Endodermal cell (in vitro differentiated cells): ENCODE data around the gene RAB37. TPM values are rescaled to one million over a fixed set of nuclear protein-coding genes. Genes with fewer than 3 reads are reported as not detected.

ENCODE experiments used
- DNase-seq: peaks from one replicate; pipeline ENCODE4 v3.0.0-alpha.2; 2017
- H3K27ac ChIP-seq: 2 replicates; pipeline ENCODE4 v1.5.1; 2013; ENCODE audit warnings: mild to moderate bottlenecking, low read depth, low read length, moderate library complexity
- H3K27me3 ChIP-seq: 2 replicates; pipeline ENCODE4 v1.6.1; 2013; ENCODE audit warnings: mild to moderate bottlenecking, low read length, moderate library complexity; ENCODE audit not compliant: insufficient read depth, control insufficient read depth, poor library complexity, severe bottlenecking
- H3K36me3 ChIP-seq: 2 replicates; pipeline ENCODE4 v1.7.0; 2013; ENCODE audit warnings: mild to moderate bottlenecking, low read length, moderate library complexity; ENCODE audit not compliant: control insufficient read depth, insufficient read depth
- H3K4me1 ChIP-seq: one replicate; pipeline ENCODE4 v1.7.0; 2013; ENCODE audit warnings: low read length; ENCODE audit not compliant: control insufficient read depth, insufficient read depth
- H3K4me3 ChIP-seq: 2 replicates; pipeline ENCODE4 v1.5.1; 2013; ENCODE audit warnings: mild to moderate bottlenecking, low read length, moderate library complexity
- H3K9ac ChIP-seq: 2 replicates; pipeline ENCODE4 v1.6.1; 2013; ENCODE audit warnings: mild to moderate bottlenecking, low read length, moderate library complexity; ENCODE audit not compliant: poor library complexity, severe bottlenecking; ENCODE audit errors: extremely low read depth
- H3K9me3 ChIP-seq: 2 replicates; pipeline ENCODE4 v1.6.1; 2013; ENCODE audit warnings: mild to moderate bottlenecking, low read length, moderate library complexity; ENCODE audit not compliant: control insufficient read depth
- H3K27ac Mint-ChIP-seq: 2 replicates; pipeline ENCODE4 v1.8.0; 2020; ENCODE audit warnings: mixed read lengths
- H3K27me3 Mint-ChIP-seq: 2 replicates; pipeline ENCODE4 v1.8.0; 2021; ENCODE audit warnings: mild to moderate bottlenecking, mixed read lengths; ENCODE audit not compliant: insufficient read depth
- H3K36me3 Mint-ChIP-seq: 2 replicates; pipeline ENCODE4 v1.8.0; 2020; ENCODE audit warnings: low read depth, mixed read lengths
- H3K4me1 Mint-ChIP-seq: 2 replicates; pipeline ENCODE4 v1.8.0; 2020; ENCODE audit warnings: mixed read lengths
- H3K4me3 Mint-ChIP-seq: 2 replicates; pipeline ENCODE4 v1.8.0; 2020; ENCODE audit warnings: mild to moderate bottlenecking, moderate library complexity, mixed read lengths
- H3K9me3 Mint-ChIP-seq: 2 replicates; pipeline ENCODE4 v1.8.0; 2020; ENCODE audit warnings: mild to moderate bottlenecking, mixed read lengths
- WGBS, 2 experiments: methylation state at CpG; one replicate each; pipeline versions ENCODE4 v1.1.5 to v1.1.7; 2013; ENCODE audit warnings: missing lambda C conversion rate in 2 of 2, mixed read lengths in 1 of 2; ENCODE audit not compliant: insufficient coverage in 1 of 2, insufficient read length in 1 of 2; 5-methylcytosine and 5-hydroxymethylcytosine counted together
- total RNA-seq, 2 donors: library from RNA; stranded (reverse); fragmentation: NEBNext Ultra II Directional in 1 of 2; extraction: Animal tissue kit (Norgen Biotek cat#: 25700) in 1 of 2; gene quantifications; 2 replicates in 1 of 2; 3 replicates in 1 of 2; pipeline ENCODE4 v1.2.1, GENCODE V29; 2021
- TF ChIP-seq, protein P1 (sequence below): fragments of 200-600 bp; sonication (generic); conservative IDR thresholded peaks from 2 replicates; pipeline ENCODE4 v1.5.0; 2021; ENCODE audit warnings: antibody characterized with exemption, mild to moderate bottlenecking

The RAB37 gene
- total RNA-seq, 2 donors from 2014 or later = 6.8 to 8.4 TPM

DNA sequence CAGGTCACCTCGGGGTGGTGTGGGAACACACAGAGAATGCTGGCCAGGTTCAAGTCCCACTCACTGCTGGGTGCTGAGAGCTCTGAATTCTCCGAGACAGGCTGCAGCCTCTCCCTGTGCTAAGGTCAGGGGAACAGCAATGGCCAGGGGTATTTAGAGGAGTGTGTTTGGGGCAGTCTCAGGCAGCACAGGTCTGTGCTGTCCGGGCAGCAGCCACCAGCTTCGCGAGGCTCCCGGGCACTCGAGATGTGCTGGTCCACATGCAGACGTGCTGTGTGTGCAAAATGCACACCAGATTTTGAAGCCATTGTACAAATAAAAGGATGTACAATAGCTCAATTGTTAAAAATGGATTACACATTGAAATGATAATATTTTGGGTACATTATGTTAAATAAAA lies 18.5 kb downstream of the RAB37 start:
- Histone ChIP-seq H3K36me3 (peaks cover 44% of the 10 kb centered on the region), H3K4me1 (peaks cover 41% of the 10 kb centered on the region), H3K9me3 (peaks cover 4% of the 10 kb centered on the region), H3K9ac (no peak overlapping the region), H3K27ac (no peak overlapping the region), H3K4me3 (no peak overlapping the region), H3K27me3 (no peaks in the 10 kb centered on the region)
- H3K36me3 Mint-ChIP-seq = peaks cover 23% of the 10 kb centered on the region
- peaks cover 37% of the 10 kb centered on the region for H3K4me1 Mint-ChIP-seq
- no peaks in the 10 kb centered on the region for H3K9me3 Mint-ChIP-seq
- TF ChIP-seq, protein P1, sequence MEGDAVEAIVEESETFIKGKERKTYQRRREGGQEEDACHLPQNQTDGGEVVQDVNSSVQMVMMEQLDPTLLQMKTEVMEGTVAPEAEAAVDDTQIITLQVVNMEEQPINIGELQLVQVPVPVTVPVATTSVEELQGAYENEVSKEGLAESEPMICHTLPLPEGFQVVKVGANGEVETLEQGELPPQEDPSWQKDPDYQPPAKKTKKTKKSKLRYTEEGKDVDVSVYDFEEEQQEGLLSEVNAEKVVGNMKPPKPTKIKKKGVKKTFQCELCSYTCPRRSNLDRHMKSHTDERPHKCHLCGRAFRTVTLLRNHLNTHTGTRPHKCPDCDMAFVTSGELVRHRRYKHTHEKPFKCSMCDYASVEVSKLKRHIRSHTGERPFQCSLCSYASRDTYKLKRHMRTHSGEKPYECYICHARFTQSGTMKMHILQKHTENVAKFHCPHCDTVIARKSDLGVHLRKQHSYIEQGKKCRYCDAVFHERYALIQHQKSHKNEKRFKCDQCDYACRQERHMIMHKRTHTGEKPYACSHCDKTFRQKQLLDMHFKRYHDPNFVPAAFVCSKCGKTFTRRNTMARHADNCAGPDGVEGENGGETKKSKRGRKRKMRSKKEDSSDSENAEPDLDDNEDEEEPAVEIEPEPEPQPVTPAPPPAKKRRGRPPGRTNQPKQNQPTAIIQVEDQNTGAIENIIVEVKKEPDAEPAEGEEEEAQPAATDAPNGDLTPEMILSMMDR = no peak
- no peak for DNase-seq
- H3K4me3 Mint-ChIP-seq = no peak overlapping the region
- H3K27ac Mint-ChIP-seq = no peak overlapping the region
- no peaks in the 10 kb centered on the region for H3K27me3 Mint-ChIP-seq
- 91 to 99% methylated on average over 6 to 8 of the region's 8 CpGs for WGBS, 2 experiments

DNA sequence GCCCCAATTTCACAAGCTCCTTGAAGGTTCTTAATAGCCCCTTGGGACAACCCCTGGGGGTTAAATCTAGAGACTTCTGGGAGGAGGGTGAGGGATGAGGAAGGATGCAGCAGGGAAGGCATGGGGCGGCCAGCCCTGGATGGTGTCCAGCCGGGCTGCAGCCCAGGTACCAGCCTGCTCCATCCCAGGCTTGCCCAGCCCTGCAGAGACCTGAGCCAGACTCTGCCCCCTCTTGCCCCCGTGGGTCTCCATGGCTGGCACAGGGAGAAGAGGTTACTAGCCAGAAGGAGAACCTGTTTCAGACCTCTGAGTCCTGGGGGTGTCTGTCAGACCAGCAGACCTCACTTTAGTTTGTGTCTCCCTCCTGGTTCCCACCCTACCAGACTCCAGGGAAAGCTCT lies 19.8 kb downstream of the RAB37 start:
- no peak overlapping the region for H3K4me3 ChIP-seq
- Mint-ChIP-seq H3K27ac (no peak overlapping the region), H3K36me3 (peaks cover 16% of the 10 kb centered on the region), H3K4me1 (peaks cover 39% of the 10 kb centered on the region), H3K27me3 (no peaks in the 10 kb centered on the region), H3K4me3 (no peak overlapping the region), H3K9me3 (no peaks in the 10 kb centered on the region)
- 88 to 96% methylated on average over 3 of the region's 3 CpGs for WGBS, 2 experiments
- no peak for DNase-seq
- TF ChIP-seq, protein P1 = no peak
- H3K9ac ChIP-seq = no peak overlapping the region
- H3K4me1 ChIP-seq = peaks cover 36% of the 10 kb centered on the region
- peaks cover 44% of the 10 kb centered on the region for H3K36me3 ChIP-seq
- no peaks in the 10 kb centered on the region for H3K27me3 ChIP-seq
- H3K9me3 ChIP-seq = peaks cover 4% of the 10 kb centered on the region
- H3K27ac ChIP-seq = no peak overlapping the region

DNA sequence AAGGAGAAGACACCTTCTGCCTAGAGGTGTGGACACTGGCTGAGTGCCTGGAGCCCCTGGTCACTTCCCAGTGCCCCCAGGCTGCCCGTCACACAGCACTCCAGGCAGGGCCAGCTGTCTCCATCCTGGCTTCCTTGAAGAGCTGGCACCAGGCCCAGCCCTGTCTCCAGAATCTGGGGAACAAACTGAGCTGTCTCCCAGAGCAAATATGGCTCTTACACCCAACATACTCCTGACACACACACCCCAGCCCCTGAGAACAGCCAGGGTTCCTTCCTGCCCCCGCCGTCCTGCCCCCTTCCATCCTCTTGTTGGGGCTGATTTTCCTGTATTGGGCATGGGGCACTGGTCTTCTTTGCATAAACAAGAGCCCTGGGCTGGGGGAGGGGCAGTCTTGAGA lies 20.4 kb downstream of the RAB37 start:
- Histone ChIP-seq H3K27me3 (no peaks in the 10 kb centered on the region), H3K4me1 (peaks cover 36% of the 10 kb centered on the region), H3K36me3 (peaks cover 40% of the 10 kb centered on the region), H3K4me3 (no peak overlapping the region), H3K27ac (no peak overlapping the region), H3K9me3 (peaks cover 2% of the 10 kb centered on the region), H3K9ac (no peak overlapping the region)
- no peak overlapping the region for H3K4me3 Mint-ChIP-seq
- H3K27me3 Mint-ChIP-seq = no peaks in the 10 kb centered on the region
- H3K4me1 Mint-ChIP-seq = peaks cover 35% of the 10 kb centered on the region
- TF ChIP-seq, protein P1 = no peak
- DNase-seq = no peak
- peaks cover 12% of the 10 kb centered on the region for H3K36me3 Mint-ChIP-seq
- H3K9me3 Mint-ChIP-seq = no peaks in the 10 kb centered on the region
- no peak overlapping the region for H3K27ac Mint-ChIP-seq
- WGBS, 2 experiments = 95% methylated on average over 3 of the region's 3 CpGs; no CpG with 5 or more reads in 1 of the 2 experiments
